WTC11 (cell line): ENCODE results near the gene KRT24. TPM values are rescaled to one million over a fixed set of nuclear protein-coding genes. Genes with fewer than 3 reads are reported as not detected.

Experiments used
- ATAC-seq: fragments of 200-7000 bp; cut with Tn5 transposase; 2 replicates; pipeline ENCODE4 v1.10.0; 2021; ENCODE audit warnings: mild to moderate bottlenecking, moderate library complexity
- CTCF ChIA-PET: fragments of 300-600 bp; sonication (Branson Sonifier 250); formaldehyde crosslinking; loops from one replicate; lab custom pipeline; 2021; ENCODE audit warnings: antibody characterized with exemption; lab: Charles Lee
- POLR2A ChIA-PET: fragments of 350-600 bp; sonication (Branson Sonifier 250); formaldehyde crosslinking; loops from one replicate; lab custom pipeline; 2021; ENCODE audit warnings: antibody characterized with exemption; lab: Charles Lee
- DNase-seq: peaks from one replicate; pipeline ENCODE4 v3.0.0; 2021; ENCODE audit warnings: low spot score
- H3K27ac Mint-ChIP-seq: 2 replicates; pipeline ENCODE4 v1.8.0; 2021; ENCODE audit warnings: mixed read lengths
- H3K27me3 Mint-ChIP-seq: 2 replicates; pipeline ENCODE4 v1.8.0; 2021; ENCODE audit warnings: low read depth, mild to moderate bottlenecking, moderate library complexity, mixed read lengths
- H3K36me3 Mint-ChIP-seq: 2 replicates; pipeline ENCODE4 v1.8.0; 2021; ENCODE audit warnings: mixed read lengths
- H3K4me1 Mint-ChIP-seq: 2 replicates; pipeline ENCODE4 v1.8.0; 2022; ENCODE audit warnings: mixed read lengths
- H3K4me3 Mint-ChIP-seq: 2 replicates; pipeline ENCODE4 v1.8.0; 2021; ENCODE audit warnings: mild to moderate bottlenecking, moderate library complexity, mixed read lengths
- H3K9me3 Mint-ChIP-seq: 2 replicates; pipeline ENCODE4 v1.8.0; 2021; ENCODE audit warnings: mixed read lengths
- CREM ChIP-seq: sonication (generic); formaldehyde crosslinking; IDR thresholded peaks from 2 replicates; pipeline ENCODE4 v1.8.1; 2022; ENCODE audit warnings: mild to moderate bottlenecking, missing genetic modification reagents, moderate library complexity
- EMX1 ChIP-seq: fragments of 250-450 bp; sonication (Bioruptor Pico); IDR thresholded peaks from 2 replicates; pipeline ENCODE4 v1.8.0; 2021; ENCODE audit warnings: mild to moderate bottlenecking
- ESRRA ChIP-seq: sonication (generic); formaldehyde crosslinking; IDR thresholded peaks from 2 replicates; pipeline ENCODE4 v1.8.1; 2022; ENCODE audit warnings: mild to moderate bottlenecking, missing genetic modification reagents, borderline replicate concordance
- IRF2 ChIP-seq: sonication (generic); formaldehyde crosslinking; IDR thresholded peaks from 2 replicates; pipeline ENCODE4 v1.8.0; 2022; ENCODE audit warnings: low read depth, missing genetic modification reagents, borderline replicate concordance
- NR3C1 ChIP-seq: sonication (generic); formaldehyde crosslinking; conservative IDR thresholded peaks from 2 replicates; pipeline ENCODE4 v1.8.1; 2023; ENCODE audit warnings: low read depth, mild to moderate bottlenecking, missing genetic modification reagents
- OVOL2 ChIP-seq: fragments of 250-450 bp; sonication (Bioruptor Pico); IDR thresholded peaks from 2 replicates; pipeline ENCODE4 v1.9.0; 2021; ENCODE audit warnings: mild to moderate bottlenecking, borderline replicate concordance
- PRRX2 ChIP-seq: fragments of 250-450 bp; sonication (Bioruptor Pico); IDR thresholded peaks from 2 replicates; pipeline ENCODE4 v1.8.0; 2021; ENCODE audit warnings: mild to moderate bottlenecking
- RORB ChIP-seq: fragments of 250-450 bp; sonication (Bioruptor Pico); IDR thresholded peaks from 2 replicates; pipeline ENCODE4 v1.9.0; 2021; ENCODE audit warnings: mild to moderate bottlenecking
- TEAD4 ChIP-seq: sonication (generic); formaldehyde crosslinking; IDR thresholded peaks from 2 replicates; pipeline ENCODE4 v1.8.0; 2022; ENCODE audit warnings: mild to moderate bottlenecking, missing genetic modification reagents
- ZNF121 ChIP-seq: sonication (generic); formaldehyde crosslinking; IDR thresholded peaks from 2 replicates; pipeline ENCODE4 v1.8.0; 2023; ENCODE audit warnings: missing genetic modification reagents
- ZNF219 ChIP-seq: sonication (generic); formaldehyde crosslinking; IDR thresholded peaks from 2 replicates; pipeline ENCODE4 v1.8.0; 2023; ENCODE audit warnings: missing genetic modification reagents, mild to moderate bottlenecking, borderline replicate concordance
- ZNF317 ChIP-seq: sonication (generic); formaldehyde crosslinking; IDR thresholded peaks from 2 replicates; pipeline ENCODE4 v1.8.1; 2023; ENCODE audit warnings: low read depth, mild to moderate bottlenecking, moderate library complexity, missing genetic modification reagents, borderline replicate concordance
- ZNF671 ChIP-seq: fragments of 250-450 bp; sonication (Bioruptor Pico); IDR thresholded peaks from 2 replicates; pipeline ENCODE4 v1.8.0; 2021; ENCODE audit warnings: mild to moderate bottlenecking
- total RNA-seq: library from RNA; stranded (reverse); gene quantifications from 3 replicates; pipeline ENCODE4 v1.2.3, GENCODE V29; 2021
- TF ChIP-seq, protein P1 (sequence below): sonication (generic); formaldehyde crosslinking; IDR thresholded peaks from 2 replicates; pipeline ENCODE4 v1.8.0; 2022; ENCODE audit warnings: mild to moderate bottlenecking, missing genetic modification reagents
- TF ChIP-seq, protein P2 (sequence below): fragments of 200-600 bp; IDR thresholded peaks from 2 replicates; pipeline ENCODE4 v1.8.0; 2022; ENCODE audit warnings: antibody characterized with exemption
- TF ChIP-seq, protein P3 (sequence below): fragments of 250-450 bp; sonication (Bioruptor Pico); IDR thresholded peaks from 2 replicates; pipeline ENCODE4 v2.1.2; 2022; ENCODE audit warnings: mild to moderate bottlenecking, moderate library complexity
- TF ChIP-seq, protein P4 (sequence below): sonication (generic); formaldehyde crosslinking; IDR thresholded peaks from 2 replicates; pipeline ENCODE4 v1.8.1; 2023; ENCODE audit warnings: mild to moderate bottlenecking, moderate library complexity, missing genetic modification reagents
- TF ChIP-seq, protein P5 (sequence below): sonication (generic); formaldehyde crosslinking; IDR thresholded peaks from 2 replicates; pipeline ENCODE4 v1.8.1; 2022; ENCODE audit warnings: low read depth, missing genetic modification reagents, borderline replicate concordance
- TF ChIP-seq, protein P6 (sequence below): sonication (generic); formaldehyde crosslinking; conservative IDR thresholded peaks from 2 replicates; pipeline ENCODE4 v1.8.1; 2022; ENCODE audit warnings: mild to moderate bottlenecking, missing genetic modification reagents
- TF ChIP-seq, protein P7 (sequence below): fragments of 250-450 bp; sonication (Bioruptor Pico); IDR thresholded peaks from 2 replicates; pipeline ENCODE4 v1.9.0; 2021; ENCODE audit warnings: mild to moderate bottlenecking

Gene KRT24
- total RNA-seq, 1 experiment from 2014 or later: not detected

DNA sequence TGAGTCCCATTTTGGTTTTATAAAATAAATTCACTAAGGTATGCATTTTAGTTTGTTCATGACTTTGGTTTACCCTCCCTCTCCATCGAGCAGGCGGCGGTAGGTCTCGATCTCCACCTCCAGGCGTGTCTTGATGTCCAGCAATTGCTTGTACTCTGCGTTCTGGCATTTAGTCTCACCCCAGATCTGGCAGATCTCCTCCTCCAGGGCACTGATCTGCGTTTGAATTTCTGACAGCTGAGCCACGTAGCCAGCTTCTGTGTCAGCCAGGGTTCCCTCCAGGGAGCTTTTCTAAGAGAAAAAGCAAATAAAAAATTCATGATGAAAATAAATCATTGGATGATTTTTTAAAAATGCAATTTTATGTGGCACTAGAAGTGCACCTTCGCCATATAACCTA is 4.2 kb downstream of the KRT24 start:
- Mint-ChIP-seq H3K36me3 (no peaks in the 10 kb centered on the region), H3K9me3 (no peaks in the 10 kb centered on the region), H3K27me3 (no peaks in the 10 kb centered on the region), H3K27ac (no peak overlapping the region; the same call in 1 of the 2 replicates), H3K4me3 (no peak overlapping the region), H3K4me1 (peaks cover 7% of the 10 kb centered on the region)
- ChIA-PET CTCF (interaction anchor here (0.7 to 1.4 kb wide), 3 partner anchors 80 to 156 kb away, joined by 3 to 7 read pairs (median 3); no protein-coding TSS in a partner anchor), POLR2A (no interaction called here)
- no peak for ATAC-seq
- no peak for DNase-seq
- TF ChIP-seq ZNF317 (no peak), ZNF219 (CRISPR knock-in tag) (no peak), ZNF121 (CRISPR knock-in tag) (no peak), NR3C1 (CRISPR knock-in tag) (no peak), PRRX2 (no peak), OVOL2 (CRISPR knock-in tag) (no peak), IRF2 (CRISPR knock-in tag) (no peak)
- TF ChIP-seq, protein P1, sequence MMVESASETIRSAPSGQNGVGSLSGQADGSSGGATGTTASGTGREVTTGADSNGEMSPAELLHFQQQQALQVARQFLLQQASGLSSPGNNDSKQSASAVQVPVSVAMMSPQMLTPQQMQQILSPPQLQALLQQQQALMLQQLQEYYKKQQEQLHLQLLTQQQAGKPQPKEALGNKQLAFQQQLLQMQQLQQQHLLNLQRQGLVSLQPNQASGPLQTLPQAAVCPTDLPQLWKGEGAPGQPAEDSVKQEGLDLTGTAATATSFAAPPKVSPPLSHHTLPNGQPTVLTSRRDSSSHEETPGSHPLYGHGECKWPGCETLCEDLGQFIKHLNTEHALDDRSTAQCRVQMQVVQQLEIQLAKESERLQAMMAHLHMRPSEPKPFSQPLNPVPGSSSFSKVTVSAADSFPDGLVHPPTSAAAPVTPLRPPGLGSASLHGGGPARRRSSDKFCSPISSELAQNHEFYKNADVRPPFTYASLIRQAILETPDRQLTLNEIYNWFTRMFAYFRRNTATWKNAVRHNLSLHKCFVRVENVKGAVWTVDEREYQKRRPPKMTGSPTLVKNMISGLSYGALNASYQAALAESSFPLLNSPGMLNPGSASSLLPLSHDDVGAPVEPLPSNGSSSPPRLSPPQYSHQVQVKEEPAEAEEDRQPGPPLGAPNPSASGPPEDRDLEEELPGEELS: no peak
- TF ChIP-seq, protein P2, sequence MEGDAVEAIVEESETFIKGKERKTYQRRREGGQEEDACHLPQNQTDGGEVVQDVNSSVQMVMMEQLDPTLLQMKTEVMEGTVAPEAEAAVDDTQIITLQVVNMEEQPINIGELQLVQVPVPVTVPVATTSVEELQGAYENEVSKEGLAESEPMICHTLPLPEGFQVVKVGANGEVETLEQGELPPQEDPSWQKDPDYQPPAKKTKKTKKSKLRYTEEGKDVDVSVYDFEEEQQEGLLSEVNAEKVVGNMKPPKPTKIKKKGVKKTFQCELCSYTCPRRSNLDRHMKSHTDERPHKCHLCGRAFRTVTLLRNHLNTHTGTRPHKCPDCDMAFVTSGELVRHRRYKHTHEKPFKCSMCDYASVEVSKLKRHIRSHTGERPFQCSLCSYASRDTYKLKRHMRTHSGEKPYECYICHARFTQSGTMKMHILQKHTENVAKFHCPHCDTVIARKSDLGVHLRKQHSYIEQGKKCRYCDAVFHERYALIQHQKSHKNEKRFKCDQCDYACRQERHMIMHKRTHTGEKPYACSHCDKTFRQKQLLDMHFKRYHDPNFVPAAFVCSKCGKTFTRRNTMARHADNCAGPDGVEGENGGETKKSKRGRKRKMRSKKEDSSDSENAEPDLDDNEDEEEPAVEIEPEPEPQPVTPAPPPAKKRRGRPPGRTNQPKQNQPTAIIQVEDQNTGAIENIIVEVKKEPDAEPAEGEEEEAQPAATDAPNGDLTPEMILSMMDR: no peak
- TF ChIP-seq, protein P3, sequence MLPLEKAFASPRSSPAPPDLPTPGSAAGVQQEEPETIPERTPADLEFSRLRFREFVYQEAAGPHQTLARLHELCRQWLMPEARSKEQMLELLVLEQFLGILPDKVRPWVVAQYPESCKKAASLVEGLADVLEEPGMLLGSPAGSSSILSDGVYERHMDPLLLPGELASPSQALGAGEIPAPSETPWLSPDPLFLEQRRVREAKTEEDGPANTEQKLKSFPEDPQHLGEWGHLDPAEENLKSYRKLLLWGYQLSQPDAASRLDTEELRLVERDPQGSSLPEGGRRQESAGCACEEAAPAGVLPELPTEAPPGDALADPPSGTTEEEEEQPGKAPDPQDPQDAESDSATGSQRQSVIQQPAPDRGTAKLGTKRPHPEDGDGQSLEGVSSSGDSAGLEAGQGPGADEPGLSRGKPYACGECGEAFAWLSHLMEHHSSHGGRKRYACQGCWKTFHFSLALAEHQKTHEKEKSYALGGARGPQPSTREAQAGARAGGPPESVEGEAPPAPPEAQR (CRISPR knock-in tag): no peak

DNA sequence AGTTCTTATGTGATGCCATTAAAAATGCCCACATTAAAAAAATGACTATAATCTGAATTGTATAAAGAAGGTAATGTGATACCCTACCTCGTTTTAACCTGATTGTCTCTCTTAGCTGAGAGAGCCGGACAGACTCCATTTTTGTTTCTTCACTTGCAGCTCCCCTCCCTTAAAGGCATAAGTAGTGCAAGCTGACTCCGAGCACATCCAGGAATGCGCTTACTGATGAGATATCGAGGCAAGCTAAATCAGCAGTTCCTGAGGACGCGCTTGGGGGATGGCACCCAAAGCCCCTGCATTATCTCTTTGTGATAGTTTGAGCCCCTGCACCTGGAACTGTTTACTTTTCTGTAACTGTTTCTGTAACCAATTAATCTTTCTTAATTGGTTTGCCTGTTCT is 6.3 kb downstream of the KRT24 start:
- Mint-ChIP-seq H3K27me3 (no peaks in the 10 kb centered on the region), H3K4me1 (peaks cover 8% of the 10 kb centered on the region), H3K36me3 (no peaks in the 10 kb centered on the region), H3K27ac (no peak overlapping the region), H3K9me3 (no peaks in the 10 kb centered on the region), H3K4me3 (no peak overlapping the region)
- ATAC-seq (no peak), DNase-seq (no peak)
- CTCF ChIA-PET: interaction anchor here (1.1 to 3.0 kb wide), 2 partner anchors 78 to 82 kb away, joined by 3 to 10 read pairs; no protein-coding TSS in a partner anchor
- TF ChIP-seq RORB (CRISPR knock-in tag) (no peak), EMX1 (CRISPR knock-in tag) (no peak), ZNF671 (CRISPR knock-in tag) (no peak), TEAD4 (CRISPR knock-in tag) (no peak), ESRRA (CRISPR knock-in tag) (no peak)
- TF ChIP-seq, protein P4, sequence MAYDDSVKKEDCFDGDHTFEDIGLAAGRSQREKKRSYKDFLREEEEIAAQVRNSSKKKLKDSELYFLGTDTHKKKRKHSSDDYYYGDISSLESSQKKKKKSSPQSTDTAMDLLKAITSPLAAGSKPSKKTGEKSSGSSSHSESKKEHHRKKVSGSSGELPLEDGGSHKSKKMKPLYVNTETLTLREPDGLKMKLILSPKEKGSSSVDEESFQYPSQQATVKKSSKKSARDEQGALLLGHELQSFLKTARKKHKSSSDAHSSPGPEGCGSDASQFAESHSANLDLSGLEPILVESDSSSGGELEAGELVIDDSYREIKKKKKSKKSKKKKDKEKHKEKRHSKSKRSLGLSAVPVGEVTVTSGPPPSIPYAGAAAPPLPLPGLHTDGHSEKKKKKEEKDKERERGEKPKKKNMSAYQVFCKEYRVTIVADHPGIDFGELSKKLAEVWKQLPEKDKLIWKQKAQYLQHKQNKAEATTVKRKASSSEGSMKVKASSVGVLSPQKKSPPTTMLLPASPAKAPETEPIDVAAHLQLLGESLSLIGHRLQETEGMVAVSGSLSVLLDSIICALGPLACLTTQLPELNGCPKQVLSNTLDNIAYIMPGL: no peak
- POLR2A ChIA-PET: no interaction called here

DNA sequence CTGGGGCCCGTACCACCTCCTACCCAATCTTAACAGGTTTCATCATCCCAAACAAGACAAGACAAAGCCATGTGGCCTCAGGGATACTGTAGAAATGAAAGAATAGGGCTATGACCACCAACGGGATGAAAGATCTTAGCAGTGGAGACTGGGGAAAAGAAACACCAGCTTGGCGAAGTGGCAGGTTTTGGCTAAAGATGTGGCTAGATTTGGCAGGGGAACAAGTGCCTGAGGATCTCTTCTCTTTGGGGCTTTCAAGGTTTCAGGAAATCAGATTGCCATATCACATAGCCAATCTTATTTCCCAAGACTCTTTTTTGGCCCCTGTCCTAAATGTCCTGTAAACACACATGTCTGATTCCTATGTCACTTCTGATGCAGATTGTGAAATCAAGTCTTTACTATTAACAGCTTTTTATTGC is 6.9 kb downstream of the KRT24 start:
- Mint-ChIP-seq H3K4me1 (peaks cover 8% of the 10 kb centered on the region), H3K36me3 (no peaks in the 10 kb centered on the region), H3K27ac (no peak overlapping the region), H3K4me3 (no peak overlapping the region), H3K9me3 (no peaks in the 10 kb centered on the region), H3K27me3 (no peaks in the 10 kb centered on the region)
- ChIA-PET CTCF (interaction anchor here (3.0 kb wide), 1 partner anchor 77 kb away, joined by 10 read pairs; no protein-coding TSS in a partner anchor), POLR2A (no interaction called here)
- no peak for ATAC-seq
- no peak for DNase-seq
- TF ChIP-seq ZNF317 (no peak), ESRRA (CRISPR knock-in tag) (no peak), CREM (CRISPR knock-in tag) (no peak), EMX1 (CRISPR knock-in tag) (no peak)
- TF ChIP-seq, protein P5, sequence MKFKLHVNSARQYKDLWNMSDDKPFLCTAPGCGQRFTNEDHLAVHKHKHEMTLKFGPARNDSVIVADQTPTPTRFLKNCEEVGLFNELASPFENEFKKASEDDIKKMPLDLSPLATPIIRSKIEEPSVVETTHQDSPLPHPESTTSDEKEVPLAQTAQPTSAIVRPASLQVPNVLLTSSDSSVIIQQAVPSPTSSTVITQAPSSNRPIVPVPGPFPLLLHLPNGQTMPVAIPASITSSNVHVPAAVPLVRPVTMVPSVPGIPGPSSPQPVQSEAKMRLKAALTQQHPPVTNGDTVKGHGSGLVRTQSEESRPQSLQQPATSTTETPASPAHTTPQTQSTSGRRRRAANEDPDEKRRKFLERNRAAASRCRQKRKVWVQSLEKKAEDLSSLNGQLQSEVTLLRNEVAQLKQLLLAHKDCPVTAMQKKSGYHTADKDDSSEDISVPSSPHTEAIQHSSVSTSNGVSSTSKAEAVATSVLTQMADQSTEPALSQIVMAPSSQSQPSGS (CRISPR knock-in tag): no peak
- TF ChIP-seq, protein P4: no peak
- TF ChIP-seq, protein P6, sequence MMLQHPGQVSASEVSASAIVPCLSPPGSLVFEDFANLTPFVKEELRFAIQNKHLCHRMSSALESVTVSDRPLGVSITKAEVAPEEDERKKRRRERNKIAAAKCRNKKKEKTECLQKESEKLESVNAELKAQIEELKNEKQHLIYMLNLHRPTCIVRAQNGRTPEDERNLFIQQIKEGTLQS (CRISPR knock-in tag): no peak
- TF ChIP-seq, protein P7, sequence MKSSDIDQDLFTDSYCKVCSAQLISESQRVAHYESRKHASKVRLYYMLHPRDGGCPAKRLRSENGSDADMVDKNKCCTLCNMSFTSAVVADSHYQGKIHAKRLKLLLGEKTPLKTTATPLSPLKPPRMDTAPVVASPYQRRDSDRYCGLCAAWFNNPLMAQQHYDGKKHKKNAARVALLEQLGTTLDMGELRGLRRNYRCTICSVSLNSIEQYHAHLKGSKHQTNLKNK (CRISPR knock-in tag): no peak
